HepG2 (cell line): ENCODE results near the gene PREP. TPM values are rescaled to one million over a fixed set of nuclear protein-coding genes. Genes with fewer than 3 reads are reported as not detected.

Experiments used
- ATAD3A ChIP-seq: sonication (generic); formaldehyde crosslinking; IDR thresholded peaks from 2 replicates; pipeline ENCODE4 v1.4.0; 2020; ENCODE audit warnings: missing genetic modification reagents
- BHLHE40 ChIP-seq: IDR thresholded peaks from 2 replicates; pipeline ENCODE4 v1.6.1; 2011; ENCODE audit warnings: low read length, improper control_type of control experiment
- CEBPB ChIP-seq: IDR thresholded peaks from 2 replicates; pipeline ENCODE4 v1.6.1; 2011; ENCODE audit warnings: low read depth, low read length, improper control_type of control experiment, borderline replicate concordance
- ETV5 ChIP-seq: IDR thresholded peaks from 2 replicates; pipeline ENCODE4 v1.6.1; 2018; ENCODE audit warnings: missing biosample characterization, missing genetic modification reagents, inconsistent platforms, borderline replicate concordance
- GATA4 ChIP-seq: sonication (generic); IDR thresholded peaks from 2 replicates; pipeline ENCODE4 v1.6.1; 2016; ENCODE audit warnings: antibody characterized with exemption, low read depth, borderline replicate concordance
- KLF12 ChIP-seq: sonication (generic); formaldehyde crosslinking; IDR thresholded peaks from 2 replicates; pipeline ENCODE4 v1.4.0; 2020; ENCODE audit warnings: missing genetic modification reagents, borderline replicate concordance
- KLF6 ChIP-seq: IDR thresholded peaks from 2 replicates; pipeline ENCODE4 v1.8.0; 2016; ENCODE audit warnings: missing biosample characterization, missing genetic modification reagents
- MEF2D ChIP-seq: sonication (generic); formaldehyde crosslinking; IDR thresholded peaks from 2 replicates; pipeline ENCODE4 v1.5.1; 2020; ENCODE audit warnings: mild to moderate bottlenecking, missing genetic modification reagents
- NFKB2 ChIP-seq: sonication (generic); formaldehyde crosslinking; IDR thresholded peaks from 2 replicates; pipeline ENCODE4 v1.4.0; 2020; ENCODE audit warnings: missing genetic modification reagents, borderline replicate concordance
- PATZ1 ChIP-seq: sonication (generic); formaldehyde crosslinking; IDR thresholded peaks from 2 replicates; pipeline ENCODE4 v1.4.0; 2020; ENCODE audit warnings: missing genetic modification reagents
- PRMT3 ChIP-seq: sonication (generic); formaldehyde crosslinking; IDR thresholded peaks from 2 replicates; pipeline ENCODE4 v1.8.1; 2022; ENCODE audit warnings: low read depth, mild to moderate bottlenecking, moderate library complexity, missing genetic modification reagents, borderline replicate concordance
- RAD21 ChIP-seq: fragments of 450-650 bp; formaldehyde crosslinking; IDR thresholded peaks from 2 replicates; pipeline ENCODE4 v1.5.0; 2020; ENCODE audit warnings: mild to moderate bottlenecking
- RFX1 ChIP-seq: fragments of 450-650 bp; IDR thresholded peaks from 2 replicates; pipeline ENCODE4 v1.6.1; 2017
- TBX2 ChIP-seq: sonication (generic); formaldehyde crosslinking; IDR thresholded peaks from 2 replicates; pipeline ENCODE4 v1.5.0; 2020; ENCODE audit warnings: missing genetic modification reagents, mild to moderate bottlenecking, borderline replicate concordance
- TCF12 ChIP-seq, 2 experiments: fragments of 450-650 bp in 1 of 2; sonication (generic) in 1 of 2; formaldehyde crosslinking in 1 of 2; IDR thresholded peaks; 2 replicates each; pipeline versions ENCODE4 v1.6.1 to v1.8.0; 2017 to 2022; ENCODE audit warnings: antibody characterized with exemption in 1 of 2, mild to moderate bottlenecking in 1 of 2, missing genetic modification reagents in 1 of 2, moderate library complexity in 1 of 2
- TMF1 ChIP-seq: sonication (generic); formaldehyde crosslinking; IDR thresholded peaks from 2 replicates; pipeline ENCODE4 v1.8.1; 2022; ENCODE audit warnings: low read depth, missing genetic modification reagents
- TOE1 ChIP-seq: sonication (generic); formaldehyde crosslinking; IDR thresholded peaks from 2 replicates; pipeline ENCODE4 v1.4.0; 2020; ENCODE audit warnings: mild to moderate bottlenecking, missing genetic modification reagents
- U2AF2 ChIP-seq: fragments of 200-400 bp; formaldehyde crosslinking; IDR thresholded peaks from 2 replicates; pipeline ENCODE4 v1.6.1; 2017; ENCODE audit warnings: low read depth, mild to moderate bottlenecking, low read length
- ZFP1 ChIP-seq: IDR thresholded peaks from 2 replicates; pipeline ENCODE4 v1.6.1; 2016
- ZMAT5 ChIP-seq: sonication (generic); formaldehyde crosslinking; IDR thresholded peaks from 2 replicates; pipeline ENCODE4 v1.5.0; 2020; ENCODE audit warnings: mild to moderate bottlenecking, low read depth, missing genetic modification reagents, borderline replicate concordance
- ZNF12 ChIP-seq: sonication (generic); formaldehyde crosslinking; IDR thresholded peaks from 2 replicates; pipeline ENCODE4 v1.5.0; 2020; ENCODE audit warnings: missing genetic modification reagents
- ZNF260 ChIP-seq: sonication (generic); formaldehyde crosslinking; IDR thresholded peaks from 2 replicates; pipeline ENCODE4 v1.4.0; 2020; ENCODE audit warnings: missing genetic modification reagents, low read depth, mild to moderate bottlenecking, borderline replicate concordance
- ZNF275 ChIP-seq: sonication (generic); formaldehyde crosslinking; IDR thresholded peaks from 2 replicates; pipeline ENCODE4 v1.8.0; 2022; ENCODE audit warnings: missing genetic modification reagents, mild to moderate bottlenecking, inconsistent platforms, borderline replicate concordance
- ZNF615 ChIP-seq: sonication (generic); formaldehyde crosslinking; IDR thresholded peaks from 2 replicates; pipeline ENCODE4 v1.5.0; 2020; ENCODE audit warnings: mild to moderate bottlenecking, missing genetic modification reagents, borderline replicate concordance
- ZNF747 ChIP-seq: sonication (generic); formaldehyde crosslinking; IDR thresholded peaks from 2 replicates; pipeline ENCODE4 v1.8.1; 2023; ENCODE audit warnings: missing genetic modification reagents, mild to moderate bottlenecking, borderline replicate concordance
- ZNF766 ChIP-seq: sonication (generic); formaldehyde crosslinking; IDR thresholded peaks from 2 replicates; pipeline ENCODE4 v1.5.0; 2020; ENCODE audit warnings: missing genetic modification reagents, borderline replicate concordance
- polyA plus RNA-seq, 8 experiments: library from polyadenylated mRNA; depleted of rRNA in 3 of 8; stranded (reverse) in 7 of 8; unstranded in 1 of 8; fragments of >200 nt; fragmentation: Illumina TruSeq in 4 of 8; extraction: Trizol in 4 of 8; gene quantifications; 2 replicates each; pipeline versions ENCODE4 v1.2.1 to v1.2.3, GENCODE V29; 2011 to 2016; ENCODE audit warnings: low read depth in 4 of 8, missing spikeins in 1 of 8, mixed read lengths in 1 of 8; ENCODE audit not compliant: insufficient read depth in 1 of 8
- total RNA-seq, 5 experiments: library from RNA; depleted of rRNA; stranded (reverse); fragments of >200 nt; fragmentation: Illumina TruSeq; extraction: Trizol; gene quantifications; 2 replicates each; pipeline ENCODE4 v1.2.3, GENCODE V29; 2016; ENCODE audit warnings: low read depth in 1 of 5

Gene PREP
- total and polyA plus RNA-seq, 2 of the 13 experiments (the other 11 are each of a cell fraction or from before 2014, with no cell fraction given) = 12.6 to 15.9 TPM

- TF ChIP-seq ZNF12 (CRISPR knock-in tag) (peak; percentile 49; the same call in 1 of the 2 replicates), GATA4 (no peak), ZMAT5 (CRISPR knock-in tag) (no peak), TBX2 (CRISPR knock-in tag) (peak; percentile 48; the same call in 1 of the 2 replicates), CEBPB (peak; percentile 80), RFX1 (no peak), KLF6 (CRISPR knock-in tag) (no peak), ATAD3A (CRISPR knock-in tag) (no peak), ZFP1 (CRISPR knock-in tag) (0 out of 2 replicates have a peak, but pooled peaks have one; percentile 23), TMF1 (CRISPR knock-in tag) (no peak), KLF12 (no peak), RAD21 (no peak), ZNF615 (no peak), U2AF2 (no peak), ZNF260 (CRISPR knock-in tag) (no peak), TCF12 (IDR thresholded peaks at IDR 0.05) (no peak), TCF12 (CRISPR knock-in tag; IDR thresholded peaks at IDR 0.05) (no peak), ZNF766 (no peak), MEF2D (CRISPR knock-in tag) (no peak), ZNF747 (no peak), ETV5 (no peak), TOE1 (CRISPR knock-in tag) (no peak), BHLHE40 (no peak), PRMT3 (CRISPR knock-in tag) (no peak), NFKB2 (CRISPR knock-in tag) (no peak), ZNF275 (CRISPR knock-in tag) (no peak), PATZ1 (CRISPR knock-in tag) (no peak)
These were observed 25.6 kb upstream of the PREP start (continued) for GRCh38 chr6:105428342-105428957.
